Measurements from ENCODE around the gene ABCD1.
"Not testable (repeated sequence)": the region's sequence is repeated elsewhere in the genome, so short reads cannot be mapped to it uniquely, and the experiment has no call there.

Gene ABCD1

GRCh38 chrX:153734871-153735270 is 10.2 kb downstream of the ABCD1 start:
- no peak for DNase-seq (ENCODE audit: low read depth)

- DNase-seq (ENCODE audit: low read depth): no peak
Observed at GRCh38 chrX:153735274-153735673, 10.6 kb downstream of the ABCD1 start.

- DNase-seq (ENCODE audit: low read depth): no peak
Observed at GRCh38 chrX:153736071-153736820, 11.6 kb downstream of the ABCD1 start.

GRCh38 chrX:153736871-153737441 is 12.3 kb downstream of the ABCD1 start:
- no peak for DNase-seq (ENCODE audit: low read depth)

GRCh38 chrX:153738056-153738605 is 13.5 kb downstream of the ABCD1 start:
- no peak for DNase-seq (ENCODE audit: low read depth)

GRCh38 chrX:153739754-153740486 is 15.3 kb downstream of the ABCD1 start:
- DNase-seq (ENCODE audit: low read depth): no peak

- no peak for DNase-seq (ENCODE audit: low read depth)
Observed at GRCh38 chrX:153740631-153741222, 16.1 kb downstream of the ABCD1 start.

- no peak for DNase-seq (ENCODE audit: low read depth)
Observed at GRCh38 chrX:153741446-153741845, 16.8 kb downstream of the ABCD1 start.

GRCh38 chrX:153742111-153742510 is 17.5 kb downstream of the ABCD1 start:
- DNase-seq (ENCODE audit: low read depth): not testable (repeated sequence)

- not testable (repeated sequence) for DNase-seq (ENCODE audit: low read depth)
Observed at GRCh38 chrX:153742796-153743467, 18.3 kb downstream of the ABCD1 start.

- DNase-seq (ENCODE audit: low read depth): not testable (repeated sequence)
Observed at GRCh38 chrX:153743468-153744209, 19.0 kb downstream of the ABCD1 start.

- no peak for DNase-seq (ENCODE audit: low read depth)
Observed at GRCh38 chrX:153744210-153745066, 19.8 kb downstream of the ABCD1 start.

GRCh38 chrX:153745067-153745433 is 20.4 kb downstream of the ABCD1 start:
- DNase-seq (ENCODE audit: low read depth): not testable (repeated sequence)

- DNase-seq (ENCODE audit: low read depth): no peak
Observed at GRCh38 chrX:153746359-153746758, 21.7 kb downstream of the ABCD1 start.

- DNase-seq (ENCODE audit: low read depth): not testable (repeated sequence)
Observed at GRCh38 chrX:153746991-153747390, 22.3 kb downstream of the ABCD1 start.

- not testable (repeated sequence) for DNase-seq (ENCODE audit: low read depth)
Observed at GRCh38 chrX:153749017-153749416, 24.4 kb downstream of the ABCD1 start.

- DNase-seq (ENCODE audit: low read depth): no peak
Observed at GRCh38 chrX:153750127-153750774, 25.6 kb downstream of the ABCD1 start.

- no peak for DNase-seq (ENCODE audit: low read depth)
Observed at GRCh38 chrX:153755136-153755535, 30.5 kb downstream of the ABCD1 start.

- no peak for DNase-seq (ENCODE audit: low read depth)
Observed at GRCh38 chrX:153761863-153762262, 37.2 kb downstream of the ABCD1 start.
